Uterus (tissue), 2 donors: ENCODE results near the gene PIP4K2A.

Source experiments
- CTCF ChIP-seq, 4 experiments: fragments of 200-600 bp in 2 of 4; fragments of 450-650 bp in 2 of 4; sonication (generic) in 2 of 4; IDR thresholded peaks; one replicate each; pipeline ENCODE4 v1.5.1; 2016 to 2019; ENCODE audit warnings: antibody characterized with exemption in 4 of 4, mild to moderate bottlenecking in 2 of 4, moderate library complexity in 1 of 4
- POLR2A ChIP-seq, 2 donors: fragments of 450-650 bp; IDR thresholded peaks; one replicate each; pipeline ENCODE4 v1.6.1; 2016; ENCODE audit warnings: antibody characterized with exemption in 2 of 2, mild to moderate bottlenecking in 1 of 2, moderate library complexity in 1 of 2

- TF ChIP-seq CTCF (IDR thresholded peaks at IDR 0.05) = no peak
- TF ChIP-seq POLR2A (IDR thresholded peaks at IDR 0.05) = no peak
Measured at GRCh38 chr10:22631646-22632278, 82.6 kb downstream of the PIP4K2A start.
